SU-DHL-6 (cell line): ENCODE results near the gene HIRIP3.

ENCODE experiments used
- H2AFZ ChIP-seq: fragments of 200-600 bp; sonication (generic); 2 replicates; pipeline ENCODE4 v1.6.1; 2014; ENCODE audit warnings: low read depth, mild to moderate bottlenecking, moderate library complexity, mixed read lengths, antibody characterized with exemption, low read length; ENCODE audit not compliant: severe bottlenecking
- H3F3A ChIP-seq: fragments of 200-600 bp; shearing (Covaris generic); 2 replicates; pipeline ENCODE4 v1.6.0; 2016; ENCODE audit warnings: antibody characterized with exemption, mild to moderate bottlenecking; ENCODE audit not compliant: insufficient read depth
- H3K27ac ChIP-seq: fragments of 200-600 bp; sonication (generic); 2 replicates; pipeline ENCODE4 v1.5.1; 2016; ENCODE audit warnings: low read depth, mild to moderate bottlenecking, low read length, moderate library complexity, mixed read lengths
- H3K27me3 ChIP-seq: fragments of 200-600 bp; sonication (generic), shearing (Covaris generic); 2 replicates; pipeline ENCODE4 v1.6.0; 2014; ENCODE audit warnings: mild to moderate bottlenecking, low read length
- H3K36me3 ChIP-seq: fragments of 200-600 bp; sonication (generic); 2 replicates; pipeline ENCODE4 v1.6.1; 2014; ENCODE audit warnings: mild to moderate bottlenecking, low read length, mixed read lengths
- H3K4me2 ChIP-seq: fragments of 300-600, 200-600 bp; shearing (Covaris generic), sonication (generic); 2 replicates; pipeline ENCODE4 v1.6.0; 2014; ENCODE audit warnings: low read length, low read depth, mild to moderate bottlenecking; ENCODE audit not compliant: poor library complexity, severe bottlenecking
- H3K4me3 ChIP-seq: fragments of 200-600 bp; sonication (generic); 2 replicates; pipeline ENCODE4 v1.5.1; 2014; ENCODE audit warnings: antibody characterized with exemption, low read length, mild to moderate bottlenecking, mixed read lengths; ENCODE audit not compliant: insufficient read depth, poor library complexity, severe bottlenecking
- H3K79me2 ChIP-seq: fragments of 200-600 bp; sonication (generic); 2 replicates; pipeline ENCODE4 v1.6.1; 2014; ENCODE audit warnings: mild to moderate bottlenecking, low read length, moderate library complexity; ENCODE audit not compliant: insufficient read depth
- H3K9ac ChIP-seq: fragments of 200-600 bp; sonication (generic); 2 replicates; pipeline ENCODE4 v1.7.0; 2014; ENCODE audit warnings: mild to moderate bottlenecking, low read length
- H3K9me2 ChIP-seq: fragments of 200-600 bp; sonication (generic); replicated peaks from 2 replicates; pipeline ENCODE4 v1.6.1; 2014; ENCODE audit warnings: low read length; ENCODE audit not compliant: insufficient read depth
- H3K9me3 ChIP-seq: fragments of 200-600 bp; sonication (generic); 2 replicates; pipeline ENCODE4 v1.6.1; 2014; ENCODE audit warnings: low read length, mixed read lengths; ENCODE audit not compliant: insufficient read depth
- H4K20me1 ChIP-seq: fragments of 200-600 bp; sonication (generic); 2 replicates; pipeline ENCODE4 v1.6.1; 2014; ENCODE audit warnings: low read depth, mild to moderate bottlenecking, antibody characterized with exemption, low read length, moderate library complexity, mixed read lengths
- CTCF ChIP-seq: fragments of 200-600 bp; sonication (generic); IDR thresholded peaks from one replicate; pipeline ENCODE4 v1.5.1; 2017; ENCODE audit warnings: antibody characterized with exemption, mild to moderate bottlenecking, low read length, moderate library complexity; ENCODE audit not compliant: insufficient read depth, poor library complexity, severe bottlenecking
- EZH2phosphoT487 ChIP-seq: fragments of 200-600 bp; sonication (generic), shearing (Covaris generic); conservative IDR thresholded peaks from 2 replicates; pipeline ENCODE4 v1.6.1; 2018; ENCODE audit warnings: mild to moderate bottlenecking, antibody characterized with exemption, low read length, moderate library complexity, mixed read lengths

Gene HIRIP3

GRCh38 chr16:30027588-30028437, 32.4 kb upstream of the HIRIP3 start:
- no peak overlapping the region for H3K4me3 ChIP-seq
- H3K36me3 ChIP-seq, result no peaks in the 10 kb centered on the region
- H3K27ac ChIP-seq, result no peak overlapping the region
- TF ChIP-seq CTCF (no peak), EZH2phosphoT487 (no peak)
- H2AFZ ChIP-seq, result no peak overlapping the region
- no peaks in the 10 kb centered on the region for H3K9me2 ChIP-seq
- H3K27me3 ChIP-seq, result no peaks in the 10 kb centered on the region
- H3K9ac ChIP-seq, result no peak overlapping the region
- H3K9me3 ChIP-seq, result no peaks in the 10 kb centered on the region
- no peaks in the 10 kb centered on the region for H3K79me2 ChIP-seq
- no peaks in the 10 kb centered on the region for H3F3A ChIP-seq
- no peak overlapping the region for H3K4me2 ChIP-seq
- H4K20me1 ChIP-seq, result no peaks in the 10 kb centered on the region

GRCh38 chr16:30026449-30026848, 31.0 kb upstream of the HIRIP3 start:
- Histone ChIP-seq H3K27me3 (no peaks in the 10 kb centered on the region), H3K36me3 (no peaks in the 10 kb centered on the region), H3K4me3 (no peak overlapping the region), H4K20me1 (no peaks in the 10 kb centered on the region), H2AFZ (no peak overlapping the region), H3K9me2 (no peaks in the 10 kb centered on the region), H3K4me2 (no peak overlapping the region), H3F3A (no peaks in the 10 kb centered on the region), H3K9ac (no peak overlapping the region), H3K9me3 (no peaks in the 10 kb centered on the region), H3K79me2 (no peaks in the 10 kb centered on the region), H3K27ac (no peak overlapping the region)
- TF ChIP-seq EZH2phosphoT487 (no peak), CTCF (no peak)

GRCh38 chr16:30025574-30025973, 30.2 kb upstream of the HIRIP3 start:
- Histone ChIP-seq H3K9ac (no peak overlapping the region), H3K9me2 (no peaks in the 10 kb centered on the region), H3F3A (no peaks in the 10 kb centered on the region), H4K20me1 (no peaks in the 10 kb centered on the region), H3K4me3 (no peak overlapping the region), H2AFZ (no peak overlapping the region), H3K79me2 (no peaks in the 10 kb centered on the region), H3K36me3 (no peaks in the 10 kb centered on the region), H3K4me2 (no peak overlapping the region), H3K27ac (no peak overlapping the region), H3K27me3 (no peaks in the 10 kb centered on the region), H3K9me3 (no peaks in the 10 kb centered on the region)
- no peak for TF ChIP-seq CTCF
- TF ChIP-seq EZH2phosphoT487, result no peak
